GM19468 (cell line): Measurements from ENCODE around the gene KCNQ1OT1.

Experiments
- ATAC-seq: cut with Tn5 transposase; IDR thresholded peaks from one replicate; pipeline ENCODE4 v1.9.1; 2021; ENCODE audit warnings: mild to moderate bottlenecking, moderate library complexity, moderate number of reproducible peaks; ENCODE audit not compliant: unreplicated experiment; ENCODE audit errors: extremely low read depth

The KCNQ1OT1 gene

GRCh38 chr11:2564588-2565425, 135.0 kb downstream of the KCNQ1OT1 start:
- no peak for ATAC-seq

GRCh38 chr11:2564008-2564530, 135.7 kb downstream of the KCNQ1OT1 start:
- no peak for ATAC-seq

GRCh38 chr11:2563213-2564007, 136.4 kb downstream of the KCNQ1OT1 start:
- ATAC-seq = no peak

- ATAC-seq = no peak
Measured at GRCh38 chr11:2562890-2563212, 136.9 kb downstream of the KCNQ1OT1 start.

- no peak for ATAC-seq
Measured at GRCh38 chr11:2561696-2562581, 137.9 kb downstream of the KCNQ1OT1 start.

GRCh38 chr11:2559527-2560311, 140.1 kb downstream of the KCNQ1OT1 start:
- no peak for ATAC-seq

GRCh38 chr11:2558861-2559526, 140.8 kb downstream of the KCNQ1OT1 start:
- no peak for ATAC-seq

- ATAC-seq = no peak
Measured at GRCh38 chr11:2558397-2558796, 141.4 kb downstream of the KCNQ1OT1 start.
